ENCODE results near the gene SETD4. TPM values are rescaled to one million over a fixed set of nuclear protein-coding genes. Genes with fewer than 3 reads are reported as not detected.

The SETD4 gene
- total RNA-seq, 1 experiment from 2014 or later = 24.3 TPM

DNA sequence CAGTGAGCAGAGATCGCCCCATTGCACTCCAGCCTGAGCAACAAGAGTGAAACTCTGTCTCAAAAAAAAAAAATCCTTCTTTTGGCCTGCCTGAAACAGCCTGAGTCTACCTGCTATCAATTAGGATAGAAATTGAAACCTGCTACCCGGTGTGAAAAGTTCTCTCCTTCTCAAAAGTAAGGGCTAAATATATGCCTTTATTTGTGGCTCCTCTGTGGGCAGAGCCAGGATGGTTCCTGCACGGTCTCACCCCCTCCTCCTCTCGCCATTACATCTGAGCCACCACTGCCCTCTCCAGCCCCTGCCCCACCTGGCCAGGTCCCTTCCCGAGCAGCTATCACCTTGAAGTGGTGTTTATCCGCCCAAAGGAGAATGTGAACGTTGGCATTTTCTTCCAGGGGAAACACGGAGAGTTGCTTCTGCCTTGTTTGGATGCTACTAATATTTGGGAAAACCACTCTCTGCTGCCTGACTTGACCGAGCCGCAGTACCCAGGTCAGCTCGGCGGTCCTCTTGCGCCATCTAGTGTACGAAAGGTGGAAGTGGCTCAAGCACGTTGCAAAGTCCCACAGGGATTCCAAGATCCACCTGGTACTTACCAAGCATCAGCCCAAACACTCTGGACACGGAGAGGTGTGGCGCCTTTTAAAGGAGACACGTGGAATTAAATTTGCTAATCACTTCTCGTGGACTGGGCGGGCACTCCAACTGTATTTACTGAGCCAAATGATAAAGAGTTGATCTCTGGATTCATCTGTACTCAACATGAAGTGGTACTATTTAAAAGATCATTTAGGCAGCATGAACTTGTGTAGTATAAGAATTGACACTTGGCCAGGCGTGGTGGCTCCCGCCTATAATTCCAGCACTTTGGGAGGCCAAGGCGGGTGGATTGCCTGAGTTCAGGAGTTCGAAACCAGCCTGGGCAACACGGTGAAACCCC, 31.9 kb downstream of the SETD4 start:
- H3K4me1 Mint-ChIP-seq (ENCODE audit: low read depth, unreplicated experiment) = peaks cover 21% of the 10 kb centered on the region
- Histone ChIP-seq H3K4me3 (ENCODE audit: low read depth, low read length) (no peak overlapping the region), H3K9me3 (no peaks in the 10 kb centered on the region), H3K36me3 (ENCODE audit: control insufficient read depth, insufficient read depth, low read length) (no peaks in the 10 kb centered on the region), H3K4me1 (peaks cover 18% of the 10 kb centered on the region), H3K27me3 (replicated peaks; ENCODE audit: control insufficient read depth, insufficient read depth, low read length) (no peaks in the 10 kb centered on the region)
- H3K9me3 Mint-ChIP-seq (ENCODE audit: unreplicated experiment) = no peaks in the 10 kb centered on the region
- CTCF ChIA-PET = interaction anchor here (1.7 kb wide), 1 partner anchor 41 kb away, joined by 5 read pairs; no protein-coding TSS in a partner anchor
- DNase-seq = peak; percentile 75 to 78
- no peaks in the 10 kb centered on the region for H3K36me3 Mint-ChIP-seq (ENCODE audit: insufficient read depth, unreplicated experiment)
- no peaks in the 10 kb centered on the region for H3K27me3 Mint-ChIP-seq (ENCODE audit: insufficient read depth, unreplicated experiment)
- POLR2A ChIA-PET = no interaction called here
- intact Hi-C loops (cut with micrococcal nuclease; ENCODE audit: unreplicated experiment) = loop anchor here (1.0 to 10.0 kb wide), 6 partner anchors 43 to 1283 kb away; no protein-coding TSS in a partner anchor
- TF ChIP-seq, protein P1, sequence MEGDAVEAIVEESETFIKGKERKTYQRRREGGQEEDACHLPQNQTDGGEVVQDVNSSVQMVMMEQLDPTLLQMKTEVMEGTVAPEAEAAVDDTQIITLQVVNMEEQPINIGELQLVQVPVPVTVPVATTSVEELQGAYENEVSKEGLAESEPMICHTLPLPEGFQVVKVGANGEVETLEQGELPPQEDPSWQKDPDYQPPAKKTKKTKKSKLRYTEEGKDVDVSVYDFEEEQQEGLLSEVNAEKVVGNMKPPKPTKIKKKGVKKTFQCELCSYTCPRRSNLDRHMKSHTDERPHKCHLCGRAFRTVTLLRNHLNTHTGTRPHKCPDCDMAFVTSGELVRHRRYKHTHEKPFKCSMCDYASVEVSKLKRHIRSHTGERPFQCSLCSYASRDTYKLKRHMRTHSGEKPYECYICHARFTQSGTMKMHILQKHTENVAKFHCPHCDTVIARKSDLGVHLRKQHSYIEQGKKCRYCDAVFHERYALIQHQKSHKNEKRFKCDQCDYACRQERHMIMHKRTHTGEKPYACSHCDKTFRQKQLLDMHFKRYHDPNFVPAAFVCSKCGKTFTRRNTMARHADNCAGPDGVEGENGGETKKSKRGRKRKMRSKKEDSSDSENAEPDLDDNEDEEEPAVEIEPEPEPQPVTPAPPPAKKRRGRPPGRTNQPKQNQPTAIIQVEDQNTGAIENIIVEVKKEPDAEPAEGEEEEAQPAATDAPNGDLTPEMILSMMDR (IDR thresholded peaks at IDR 0.05; ENCODE audit: insufficient read depth in 1 of 2, low read depth in 1 of 2, low read length in 1 of 2, severe bottlenecking in 1 of 2, unreplicated experiment in 1 of 2) = peak; percentile 80 to 93
- no TSS peak for BruUV-seq (replicated peaks)
- peak overlapping the region; percentile 35 for H3K4me3 Mint-ChIP-seq (ENCODE audit: unreplicated experiment)
- H3K27ac Mint-ChIP-seq (ENCODE audit: unreplicated experiment) = peak overlapping the region; percentile 26

DNA sequence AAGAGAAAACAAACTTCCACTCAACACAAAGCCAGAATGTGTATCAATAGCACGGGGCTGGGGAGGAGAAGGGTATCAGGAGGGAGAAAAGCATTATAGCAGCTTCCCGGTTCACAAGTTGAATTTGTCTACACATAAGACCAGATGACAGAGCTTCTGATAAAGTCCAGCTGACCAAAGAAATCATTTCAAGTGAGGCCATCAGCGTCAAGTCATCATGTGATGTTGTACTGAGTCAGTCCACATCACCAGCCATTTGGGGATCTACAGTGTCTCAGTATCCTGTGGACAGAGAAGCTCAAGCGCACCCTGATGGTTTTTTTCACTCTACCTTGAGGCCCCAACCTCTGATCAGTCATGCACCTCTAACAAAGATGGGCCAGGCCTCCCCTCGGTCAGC, 33.0 kb downstream of the SETD4 start:
- H3K27me3 Mint-ChIP-seq (ENCODE audit: insufficient read depth, unreplicated experiment) = no peaks in the 10 kb centered on the region
- Histone ChIP-seq H3K4me3 (ENCODE audit: low read depth, low read length) (no peak overlapping the region), H3K9me3 (no peaks in the 10 kb centered on the region), H3K27me3 (replicated peaks; ENCODE audit: control insufficient read depth, insufficient read depth, low read length) (no peaks in the 10 kb centered on the region), H3K36me3 (ENCODE audit: control insufficient read depth, insufficient read depth, low read length) (no peaks in the 10 kb centered on the region), H3K4me1 (peaks cover 18% of the 10 kb centered on the region)
- no peak for DNase-seq
- no peak overlapping the region for H3K27ac Mint-ChIP-seq (ENCODE audit: unreplicated experiment)
- H3K36me3 Mint-ChIP-seq (ENCODE audit: insufficient read depth, unreplicated experiment) = no peaks in the 10 kb centered on the region
- ChIA-PET CTCF (interaction anchor here (0.6 to 1.7 kb wide), 4 partner anchors 8 to 1139 kb away, joined by 3 to 5 read pairs (median 4); no protein-coding TSS in a partner anchor), POLR2A (no interaction called here)
- TF ChIP-seq, protein P1 (IDR thresholded peaks at IDR 0.05; ENCODE audit: insufficient read depth in 1 of 2, low read depth in 1 of 2, low read length in 1 of 2, severe bottlenecking in 1 of 2, unreplicated experiment in 1 of 2) = no peak
- H3K4me3 Mint-ChIP-seq (ENCODE audit: unreplicated experiment) = no peak overlapping the region
- H3K4me1 Mint-ChIP-seq (ENCODE audit: low read depth, unreplicated experiment) = peaks cover 21% of the 10 kb centered on the region
- no peaks in the 10 kb centered on the region for H3K9me3 Mint-ChIP-seq (ENCODE audit: unreplicated experiment)
- no TSS peak for BruUV-seq (replicated peaks)
- intact Hi-C loops (cut with micrococcal nuclease; ENCODE audit: unreplicated experiment) = loop anchor here (5.0 to 10.0 kb wide), 2 partner anchors 143 to 625 kb away; no protein-coding TSS in a partner anchor

DNA sequence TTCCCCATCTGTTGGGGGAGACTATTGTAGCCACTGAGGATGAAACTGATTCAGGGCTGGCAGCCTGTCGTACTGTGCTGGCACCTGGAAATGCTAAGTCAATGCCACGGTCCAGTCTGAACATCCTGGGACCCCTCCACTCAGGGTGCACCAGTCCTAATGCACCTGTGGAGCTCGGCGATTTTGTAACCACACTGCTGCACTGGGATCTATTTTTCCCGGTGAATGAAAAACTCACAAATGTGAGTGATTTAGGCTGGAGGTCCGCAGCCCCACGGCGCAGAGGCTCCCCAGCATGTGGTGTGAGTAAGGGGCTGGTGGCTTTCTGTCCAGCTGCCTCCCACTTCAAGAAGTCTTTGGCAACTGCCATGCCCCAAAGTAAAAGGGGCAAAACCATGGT, 35.5 kb downstream of the SETD4 start:
- Mint-ChIP-seq H3K36me3 (ENCODE audit: insufficient read depth, unreplicated experiment) (no peaks in the 10 kb centered on the region), H3K9me3 (ENCODE audit: unreplicated experiment) (no peaks in the 10 kb centered on the region), H3K27me3 (ENCODE audit: insufficient read depth, unreplicated experiment) (no peaks in the 10 kb centered on the region), H3K27ac (ENCODE audit: unreplicated experiment) (no peak overlapping the region), H3K4me1 (ENCODE audit: low read depth, unreplicated experiment) (peaks cover 9% of the 10 kb centered on the region), H3K4me3 (ENCODE audit: unreplicated experiment) (no peak overlapping the region)
- peaks cover 8% of the 10 kb centered on the region for H3K4me1 ChIP-seq
- no peak overlapping the region for H3K4me3 ChIP-seq (ENCODE audit: low read depth, low read length)
- no peak for DNase-seq
- TF ChIP-seq, protein P1 (IDR thresholded peaks at IDR 0.05; ENCODE audit: insufficient read depth in 1 of 2, low read depth in 1 of 2, low read length in 1 of 2, severe bottlenecking in 1 of 2, unreplicated experiment in 1 of 2) = no peak
- POLR2A ChIA-PET = no interaction called here
- no peaks in the 10 kb centered on the region for H3K9me3 ChIP-seq
- CTCF ChIA-PET = no interaction called here
- intact Hi-C loops (cut with micrococcal nuclease; ENCODE audit: unreplicated experiment) = loop anchor here (5.0 to 10.0 kb wide), 2 partner anchors 140 to 622 kb away; no protein-coding TSS in a partner anchor
- H3K27me3 ChIP-seq (replicated peaks; ENCODE audit: control insufficient read depth, insufficient read depth, low read length) = no peaks in the 10 kb centered on the region
- H3K36me3 ChIP-seq (ENCODE audit: control insufficient read depth, insufficient read depth, low read length) = no peaks in the 10 kb centered on the region
- BruUV-seq (replicated peaks) = no TSS peak

Data from Caco-2 (cell line).